OCI-LY3 (cell line): Measurements from ENCODE around the gene SENP6.

ENCODE experiments used
- CTCF ChIP-seq: fragments of 200-600, 300-600 bp; sonication (generic); IDR thresholded peaks from 2 replicates; pipeline ENCODE4 v1.5.1; 2014; ENCODE audit warnings: antibody characterized with exemption, low read length, low read depth
- EZH2phosphoT487 ChIP-seq: fragments of 200-600 bp; shearing (Covaris generic); IDR thresholded peaks from 2 replicates; pipeline ENCODE4 v1.6.1; 2018; ENCODE audit warnings: antibody characterized with exemption, mixed run types, low read depth

GRCh38 chr6:75604294-75604693 is 2.6 kb downstream of the SENP6 start:
- TF ChIP-seq CTCF, result no peak
- no peak for TF ChIP-seq EZH2phosphoT487
